GM18867 (cell line): ENCODE results near the gene MTMR8.
"Not testable (repeated sequence)": the region's sequence is repeated elsewhere in the genome, so short reads cannot be mapped to it uniquely, and the experiment has no call there.

Experiments used
- ATAC-seq: cut with Tn5 transposase; IDR thresholded peaks from one replicate; pipeline ENCODE4 v1.9.1; 2021; ENCODE audit warnings: mild to moderate bottlenecking, moderate library complexity; ENCODE audit not compliant: unreplicated experiment

MTMR8 gene

DNA sequence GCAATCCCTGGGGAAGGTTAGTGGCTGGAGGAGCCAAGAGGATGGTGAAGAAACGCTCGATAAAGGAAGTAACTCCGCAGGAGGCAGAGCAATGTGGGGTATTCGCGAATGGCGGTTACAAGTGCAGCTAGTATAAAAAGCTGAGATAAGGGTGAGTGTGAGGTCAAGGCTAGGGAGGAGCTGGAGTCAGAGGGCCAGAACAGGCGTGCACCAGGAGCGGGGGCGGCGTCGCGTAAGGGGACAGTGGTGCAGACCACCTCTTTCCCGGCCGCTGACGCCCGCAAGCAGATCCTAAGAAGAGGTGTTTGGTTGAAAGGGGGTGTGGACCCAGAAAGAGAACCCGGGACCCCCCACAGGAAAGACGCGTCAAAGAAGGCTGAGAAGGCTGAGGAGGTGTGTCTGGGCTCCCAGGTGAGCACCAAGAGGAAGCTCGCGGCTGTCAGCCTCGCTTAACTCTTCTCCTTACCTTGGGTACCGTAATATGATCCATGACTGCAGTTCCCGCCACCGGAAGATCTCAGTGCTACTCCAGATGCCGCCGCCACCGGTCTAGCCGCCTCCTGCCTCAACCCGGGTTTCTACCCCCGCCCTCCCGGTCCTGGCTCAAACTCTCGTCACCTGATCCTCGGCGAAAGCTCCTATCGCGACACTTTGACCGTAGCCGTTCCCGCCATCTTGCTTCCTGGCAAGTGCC lies at the start of gene MTMR8:
TSS of gene MTMR8 (minus strand) at position 579 of the 694 bp plus-strand sequence. CDS start at position 490, 89 bp downstream.
- ATAC-seq: peak; percentile 98

DNA sequence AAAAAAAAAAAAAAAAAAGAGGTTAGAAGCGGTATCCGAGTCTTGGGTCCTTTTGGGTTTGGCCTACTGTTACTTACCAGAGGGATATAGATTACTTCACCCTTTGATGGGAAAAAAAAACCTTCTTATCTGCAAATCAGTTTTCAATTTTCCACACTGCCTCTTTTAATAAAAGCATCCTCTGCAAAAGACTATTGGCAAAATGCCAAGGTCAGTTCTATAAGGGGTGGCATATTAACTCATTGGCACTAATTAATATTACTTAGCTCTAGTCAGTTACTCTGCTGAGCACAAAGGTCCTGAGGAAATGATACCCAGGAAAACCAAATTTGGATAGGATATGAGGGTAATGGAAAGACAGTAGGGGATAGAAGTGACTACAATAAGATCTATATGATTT lies 44.3 kb upstream of the MTMR8 start:
- ATAC-seq: no peak

DNA sequence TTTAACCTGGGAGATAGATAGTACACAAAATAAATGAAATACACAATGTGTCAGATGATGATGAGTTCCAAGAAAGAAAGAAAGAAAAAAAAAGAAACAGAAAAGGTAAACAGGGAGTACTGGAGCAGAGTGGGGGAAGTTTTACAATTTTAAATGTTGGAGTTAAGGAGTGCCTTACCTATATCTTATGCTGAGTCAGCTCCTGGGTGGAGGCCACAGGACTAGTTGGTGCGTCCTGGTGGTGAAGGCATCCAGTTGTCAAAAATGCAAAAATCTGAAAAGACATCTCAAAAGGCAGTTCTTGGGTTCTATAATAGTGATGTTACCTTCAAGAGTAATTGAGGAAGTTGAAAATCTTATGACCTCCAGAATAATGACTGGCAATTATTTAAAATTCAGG lies 42.4 kb upstream of the MTMR8 start:
- no peak for ATAC-seq

DNA sequence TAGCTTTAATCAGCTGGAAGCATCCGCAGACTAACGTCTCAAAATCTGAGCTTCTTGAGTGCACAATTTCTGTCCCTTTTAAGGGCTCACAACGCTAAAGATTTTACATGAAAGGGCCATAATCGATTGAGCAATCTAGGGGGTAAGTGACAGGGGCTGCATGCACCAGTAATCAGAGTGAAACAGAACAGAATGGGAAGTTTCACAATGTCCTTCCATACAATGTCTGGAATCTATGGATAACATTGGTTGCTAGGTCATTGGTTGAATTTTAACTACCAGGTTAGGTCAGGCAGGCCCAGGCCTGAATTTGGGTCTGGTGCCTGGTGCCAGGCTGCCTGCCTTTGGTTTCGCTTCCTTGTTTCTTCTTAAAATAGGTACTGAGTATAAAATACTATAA lies 42.0 kb upstream of the MTMR8 start:
- no peak for ATAC-seq

DNA sequence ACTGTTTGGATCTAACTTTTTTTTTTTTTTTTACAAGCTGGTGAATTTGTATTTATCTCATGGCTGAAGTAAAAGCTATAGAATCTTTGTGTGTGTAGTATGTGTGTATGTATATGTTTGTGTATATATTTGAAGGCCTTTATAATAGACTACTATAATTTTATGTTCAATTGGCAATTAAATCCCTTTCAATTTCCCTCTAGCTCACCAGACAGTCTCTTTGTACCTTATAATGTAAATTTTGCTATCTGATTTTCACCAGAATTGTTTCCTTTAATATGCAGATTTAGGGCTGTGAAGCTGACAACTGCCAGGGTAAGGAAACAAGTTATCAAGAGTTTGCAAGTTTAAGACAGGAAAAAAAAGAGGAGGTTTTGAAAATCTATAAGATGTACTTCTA lies 33.1 kb upstream of the MTMR8 start:
- no peak for ATAC-seq

DNA sequence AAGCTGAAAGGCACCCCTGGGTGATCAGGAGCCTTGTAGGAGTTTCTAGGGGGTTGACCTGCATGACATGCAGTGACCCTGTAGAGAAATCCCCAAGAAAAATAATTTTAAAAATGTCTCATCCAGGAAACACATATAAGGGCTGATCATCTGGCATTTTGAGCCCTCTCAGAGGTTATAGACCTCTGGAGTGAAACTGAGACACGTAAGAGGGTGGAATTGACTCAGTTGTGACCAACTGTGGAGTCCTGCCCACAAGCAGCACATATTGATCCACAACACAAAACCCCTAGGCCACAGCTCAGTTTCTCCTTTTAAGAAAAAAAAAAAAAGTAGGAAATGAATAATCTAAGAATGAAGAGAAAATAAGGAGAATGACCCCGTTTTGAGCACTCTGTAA lies 32.5 kb upstream of the MTMR8 start:
- ATAC-seq: peak; percentile 92

DNA sequence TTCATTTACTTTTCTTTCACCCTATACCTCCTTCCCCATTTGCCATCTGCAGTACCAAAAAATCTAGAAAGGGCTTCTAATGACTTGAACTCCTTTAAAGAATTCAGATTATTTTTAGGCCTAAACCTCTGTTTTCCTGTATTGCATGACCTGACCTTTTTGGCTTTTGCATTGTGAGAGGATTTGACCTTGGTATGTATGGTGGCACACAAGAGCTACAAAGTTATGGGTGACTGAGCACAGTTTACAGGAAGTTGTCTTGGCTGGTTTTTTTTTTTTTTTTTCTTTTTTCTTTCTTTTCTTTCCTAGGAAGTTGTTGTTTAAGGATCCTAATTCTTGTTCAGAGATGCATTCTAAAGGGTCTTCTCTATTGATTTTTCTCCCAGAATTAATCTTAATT lies 32.0 kb upstream of the MTMR8 start:
- ATAC-seq: peak; percentile 57

DNA sequence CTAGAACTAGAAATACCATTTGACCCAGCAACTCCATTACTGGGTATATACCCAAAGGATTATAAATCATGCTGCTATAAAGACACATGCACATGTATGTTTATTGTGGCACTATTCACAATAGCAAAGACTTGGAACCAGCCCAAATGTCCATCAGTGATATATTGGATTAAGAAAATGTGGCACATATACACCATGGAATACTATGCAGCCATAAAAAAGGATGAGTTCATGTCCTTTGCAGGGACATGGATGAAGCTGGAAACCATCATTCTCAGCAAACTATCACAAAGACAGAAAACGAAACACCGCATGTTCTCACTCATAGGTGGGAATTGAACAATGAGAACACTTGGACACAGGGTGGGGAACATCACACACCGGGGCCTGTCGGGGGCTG lies 14.5 kb upstream of the MTMR8 start:
- not testable (repeated sequence) for ATAC-seq

DNA sequence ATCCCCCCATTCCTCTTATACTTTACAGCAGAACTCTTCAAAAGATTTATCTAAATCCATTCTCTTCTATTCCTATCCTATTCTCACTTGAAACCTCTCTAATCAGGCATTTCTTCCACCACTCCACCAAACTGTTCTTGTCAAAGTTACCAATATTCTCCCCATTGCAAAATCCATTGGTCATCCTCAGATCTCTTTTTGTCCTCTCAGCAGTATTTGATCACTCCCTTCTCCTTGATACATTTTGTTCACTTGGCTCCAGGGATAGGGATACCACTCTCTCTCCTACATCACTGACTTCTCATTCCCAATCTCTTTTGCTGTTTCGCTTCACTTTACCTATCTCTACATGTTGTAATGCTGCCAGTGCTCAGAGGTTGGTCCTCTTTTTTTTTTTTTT lies 2.8 kb upstream of the MTMR8 start:
- no peak for ATAC-seq

DNA sequence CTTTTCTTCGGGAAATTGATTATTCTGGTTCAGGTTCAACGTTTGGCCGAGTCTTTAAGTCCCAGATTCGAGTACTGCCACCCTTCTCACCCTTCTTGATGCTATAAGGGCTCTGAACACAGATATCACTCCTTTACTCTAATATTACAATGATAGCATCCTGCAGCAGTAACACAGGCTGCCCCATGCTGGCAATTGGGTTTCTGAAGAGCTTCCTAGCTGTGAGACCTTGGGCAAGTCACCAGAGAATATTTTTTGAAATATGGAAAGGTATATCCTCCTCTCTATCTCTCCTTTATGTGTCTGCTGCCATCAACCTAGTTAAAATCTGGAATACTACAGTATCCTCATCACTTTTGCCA lies 297 bp upstream of the MTMR8 start:
- ATAC-seq: peak; percentile 27

DNA sequence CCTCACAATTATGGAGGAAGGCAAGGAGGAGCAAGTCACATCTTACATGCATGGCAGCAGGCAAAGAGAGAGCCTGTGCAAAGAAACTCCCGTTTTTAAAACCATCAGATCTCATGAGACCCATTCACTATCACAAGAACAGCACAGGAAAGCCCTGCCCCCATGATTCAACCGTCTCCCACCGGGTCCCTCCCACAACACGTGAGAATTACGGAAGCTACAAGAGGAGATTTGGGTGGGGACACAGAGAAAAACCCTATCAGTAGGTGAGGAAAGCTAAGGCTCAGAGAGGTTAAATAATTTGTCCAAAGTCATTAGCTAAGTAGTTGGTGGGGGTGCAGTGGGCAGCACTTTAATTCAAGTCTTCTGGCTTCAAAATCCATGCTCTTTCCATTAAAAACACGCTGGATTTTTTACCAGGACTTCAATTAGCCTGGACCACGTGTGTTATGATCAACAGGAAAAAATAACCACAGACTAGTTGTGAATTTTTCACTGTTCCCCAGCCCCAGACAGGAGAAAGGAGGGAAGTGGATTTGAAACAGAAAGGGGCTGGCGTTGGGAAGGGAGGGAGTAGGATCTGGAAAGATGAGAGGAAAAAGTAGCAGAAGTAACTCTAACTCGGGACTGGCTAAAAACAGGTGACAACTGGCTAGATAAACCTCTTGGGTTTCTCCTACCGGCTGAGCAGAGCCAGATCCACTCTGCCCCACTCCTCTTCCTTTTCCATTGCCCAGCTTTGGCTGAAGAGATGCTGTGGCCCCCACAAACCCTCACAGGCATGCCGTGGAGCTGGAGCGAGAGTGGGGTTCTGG lies 986 bp downstream of the MTMR8 start:
- ATAC-seq: no peak

DNA sequence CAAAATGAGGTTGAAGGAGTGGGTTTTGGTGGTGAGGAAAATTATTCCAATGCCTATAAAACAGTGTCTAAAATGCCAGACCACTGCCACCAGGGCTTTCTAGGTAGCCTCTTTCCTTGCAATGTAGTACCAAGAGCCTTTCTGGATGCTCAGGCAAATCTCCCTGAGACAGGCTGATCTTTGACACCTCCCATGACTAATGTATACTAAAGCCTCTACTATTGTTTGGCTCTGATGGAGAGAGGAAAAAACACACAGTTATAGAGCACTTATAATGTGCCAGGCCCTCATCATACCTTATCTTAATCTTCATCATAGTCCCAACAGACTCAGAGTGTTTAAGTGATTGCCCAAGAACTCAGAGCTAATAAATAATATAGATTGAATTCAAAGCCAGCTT lies 5.8 kb downstream of the MTMR8 start:
- ATAC-seq: no peak

DNA sequence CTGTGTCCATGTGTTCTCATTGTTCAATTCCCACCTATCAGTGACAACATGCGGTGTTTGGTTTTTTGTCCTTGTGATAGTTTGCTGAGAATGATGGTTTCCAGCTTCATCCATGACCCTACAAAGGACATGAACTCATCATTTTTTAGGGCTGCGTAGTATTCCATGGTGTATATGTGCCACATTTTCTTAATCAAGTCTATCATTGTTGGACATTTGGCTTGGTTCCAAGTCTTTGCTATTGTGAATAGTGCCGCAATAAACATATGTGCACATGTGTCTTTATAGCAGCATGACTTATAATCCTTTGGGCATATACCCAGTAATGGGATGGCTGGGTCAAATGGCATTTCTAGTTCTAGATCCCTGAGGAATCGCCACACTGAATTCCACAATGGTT lies 14.5 kb downstream of the MTMR8 start:
- not testable (repeated sequence) for ATAC-seq

DNA sequence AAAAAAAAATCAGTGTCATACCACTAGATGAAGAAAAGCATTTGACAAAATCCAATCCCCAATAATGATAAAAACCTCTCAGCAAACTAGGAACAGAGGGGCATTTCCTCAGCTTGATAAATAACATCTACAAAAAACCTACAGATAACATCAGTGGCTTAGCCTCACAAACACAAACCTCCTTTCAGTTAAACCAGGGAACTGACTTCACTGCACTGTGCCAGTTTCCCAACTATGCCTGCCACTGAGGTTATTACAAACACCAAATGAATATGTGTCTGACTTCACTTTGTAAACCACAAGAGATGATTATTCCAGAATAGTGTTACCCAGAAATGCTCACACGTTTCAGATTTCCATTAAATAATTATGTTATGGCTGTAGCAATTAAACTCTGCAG lies 15.3 kb downstream of the MTMR8 start:
- ATAC-seq: no peak

DNA sequence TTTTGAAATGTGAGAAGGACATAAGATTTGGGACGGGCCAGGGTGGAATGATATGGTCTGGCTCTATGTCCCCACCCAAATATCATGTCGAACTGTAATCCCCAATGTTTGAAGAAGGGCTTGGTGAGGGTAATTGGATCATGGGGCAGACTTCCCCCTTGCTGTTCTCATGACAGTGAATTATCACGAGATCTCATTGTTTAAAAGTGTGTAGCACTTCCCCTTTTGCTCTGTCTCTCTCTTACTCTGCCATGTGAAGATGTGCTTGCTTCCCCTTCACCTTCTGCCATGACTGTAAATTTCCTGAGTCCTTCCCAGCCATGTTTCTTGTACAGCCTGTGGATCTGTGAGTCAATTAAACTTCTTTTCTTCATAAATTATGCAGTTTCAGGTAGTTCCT lies 17.5 kb downstream of the MTMR8 start:
- ATAC-seq: no peak

DNA sequence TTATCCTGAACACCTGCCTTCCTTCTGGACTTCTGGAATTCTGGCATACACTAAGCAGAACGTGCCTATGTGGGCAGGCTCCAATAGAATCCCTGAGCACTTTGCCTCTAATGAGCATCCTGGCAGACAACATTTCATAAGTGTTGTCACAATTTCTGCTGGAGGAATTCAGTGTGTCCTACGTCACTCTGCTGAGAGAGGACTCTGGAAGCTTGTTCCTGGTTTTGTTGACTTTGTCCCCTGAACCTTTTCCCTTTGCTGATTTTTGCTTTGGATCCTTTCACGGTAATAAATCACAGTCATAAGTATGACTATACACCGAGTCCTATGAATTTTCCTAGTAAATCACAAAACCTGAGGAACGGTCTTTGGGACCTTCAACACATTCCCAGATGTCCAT lies 43.2 kb downstream of the MTMR8 start:
- ATAC-seq: no peak

DNA sequence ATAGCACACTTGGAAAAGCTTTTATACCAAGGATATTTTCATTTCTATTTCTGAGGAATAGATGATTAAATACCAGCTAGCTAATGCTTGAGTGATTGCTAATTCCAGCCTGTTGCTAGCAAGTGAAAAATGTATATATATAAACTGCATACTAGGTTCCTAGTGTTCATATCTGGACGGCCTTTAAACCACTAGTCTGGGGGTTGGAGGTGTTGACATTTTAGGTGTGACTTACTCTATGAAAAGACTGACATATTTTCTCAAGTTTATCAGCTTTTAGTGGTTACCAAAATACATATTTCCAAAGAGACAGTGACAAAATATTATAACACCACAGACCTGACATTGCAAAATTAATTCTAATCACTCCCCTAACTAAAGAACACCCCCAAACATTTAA lies 44.7 kb downstream of the MTMR8 start:
- no peak for ATAC-seq

DNA sequence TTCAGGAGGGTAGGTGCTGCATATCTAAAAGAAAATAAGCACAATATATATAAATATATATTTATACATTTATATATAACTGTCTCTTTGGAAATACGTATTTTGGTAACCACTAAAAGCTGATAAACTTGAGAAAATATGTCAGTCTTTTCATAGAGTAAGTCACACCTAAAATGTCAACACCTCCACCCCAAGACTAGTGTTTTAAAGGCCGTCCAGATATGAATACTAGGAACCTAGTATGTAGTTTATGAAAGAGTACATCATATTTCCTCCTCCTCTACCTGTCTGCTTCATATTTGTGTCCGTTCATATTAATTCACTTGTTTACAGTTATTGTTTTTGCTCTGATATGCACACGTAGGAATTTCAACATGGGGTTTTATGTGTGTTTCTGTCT lies 45.2 kb downstream of the MTMR8 start:
- ATAC-seq: no peak

DNA sequence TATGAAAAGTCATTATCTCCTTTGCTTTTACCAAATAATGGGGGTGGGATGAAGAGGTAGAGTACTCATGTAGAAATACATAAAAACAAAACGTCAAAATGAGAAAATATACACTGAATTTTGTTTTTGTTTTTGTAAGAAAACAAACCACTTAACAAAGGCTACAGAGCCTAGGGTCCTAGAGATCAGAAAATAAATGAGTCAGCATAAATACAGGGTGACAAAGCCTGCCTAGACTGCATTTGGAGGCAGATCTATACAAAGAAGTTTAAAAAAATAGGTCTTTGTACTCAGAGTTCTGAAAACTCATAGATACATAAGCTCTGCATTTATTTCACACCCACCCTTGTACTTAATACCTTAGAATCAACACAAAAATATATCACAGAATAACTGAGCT lies 52.4 kb downstream of the MTMR8 start:
- no peak for ATAC-seq

DNA sequence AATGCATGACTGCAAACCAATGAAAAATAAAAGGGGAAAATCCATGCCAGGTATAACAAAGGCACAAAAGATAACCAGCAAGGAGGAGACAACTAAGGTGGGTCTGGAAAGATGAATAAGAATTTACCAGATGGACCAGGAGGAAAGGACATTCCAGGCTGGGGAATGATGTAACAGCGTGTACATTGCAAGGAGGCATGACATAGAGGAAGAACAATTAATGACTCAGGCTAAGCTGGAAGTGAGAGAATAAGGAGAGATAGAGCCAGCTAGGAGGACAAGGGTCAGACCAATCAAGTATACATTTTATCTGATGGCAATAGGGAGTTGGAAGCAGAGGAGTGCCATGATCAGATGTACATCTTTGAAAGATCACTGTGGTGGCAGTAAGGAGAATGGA lies 57.0 kb downstream of the MTMR8 start:
- ATAC-seq: no peak

DNA sequence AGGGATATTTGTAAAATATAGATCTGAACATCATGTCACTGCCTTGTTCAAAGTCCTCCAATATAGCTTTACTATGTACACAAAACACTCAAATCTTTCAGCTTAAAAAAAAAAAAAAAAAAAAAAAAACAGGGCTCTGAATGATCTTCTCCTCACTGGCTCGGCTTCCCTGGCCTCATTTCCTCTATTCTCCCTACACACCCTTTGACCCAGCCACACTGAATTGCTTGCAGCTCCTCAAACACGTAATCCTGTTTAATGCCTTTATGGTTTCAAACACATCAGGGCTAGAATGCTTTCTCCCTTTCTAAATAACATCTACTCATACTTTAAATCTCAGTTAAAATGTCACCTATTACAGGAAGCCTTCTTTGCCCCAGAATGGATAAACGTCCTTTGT lies 60.8 kb downstream of the MTMR8 start:
- no peak for ATAC-seq

DNA sequence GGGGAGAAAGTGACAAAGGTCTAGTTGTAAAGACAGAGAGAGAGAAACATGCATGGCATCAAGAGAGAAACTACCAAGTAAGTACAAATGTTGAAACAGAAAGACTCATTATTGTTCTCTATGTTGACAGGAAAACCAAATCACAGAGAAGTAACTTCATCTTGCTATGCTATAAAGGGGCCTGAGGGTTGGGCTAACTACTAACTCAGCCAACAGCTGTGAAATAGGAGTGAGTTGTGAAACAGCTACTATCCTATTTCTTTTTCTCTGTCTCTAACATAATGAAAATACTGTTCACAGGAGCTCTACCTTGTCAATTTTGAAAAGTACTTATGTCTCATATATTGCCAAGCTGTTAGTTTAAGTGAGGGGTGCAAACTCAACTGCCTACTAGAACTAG lies 65.0 kb downstream of the MTMR8 start:
- no peak for ATAC-seq

DNA sequence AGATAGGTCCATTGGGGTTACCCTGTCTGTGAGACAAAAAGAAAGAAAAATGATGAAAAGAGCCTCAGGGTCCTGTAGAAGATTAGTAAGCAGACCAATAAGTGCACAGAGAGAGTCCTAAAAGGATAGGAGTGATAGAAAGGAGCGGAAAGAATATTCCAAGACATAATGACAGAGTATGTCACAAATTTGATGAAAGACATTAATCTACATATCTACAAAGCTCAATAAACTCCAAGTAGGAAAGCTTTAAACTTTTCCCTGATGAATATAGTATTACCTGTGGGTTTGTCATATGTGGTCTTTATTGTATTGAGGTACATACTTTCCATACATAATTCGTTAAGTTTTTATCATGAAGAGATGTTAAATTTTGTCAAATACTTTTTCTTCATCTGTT lies 73.7 kb downstream of the MTMR8 start:
- ATAC-seq: no peak
